Astrocyte of the hippocampus (primary cell): ENCODE results near the gene NAV1.

Experiments used
- DNase-seq: peaks from one replicate; pipeline ENCODE4 v3.0.0; 2011; ENCODE audit warnings: low read depth, low spot score

The NAV1 gene

GRCh38 chr1:201586806-201587205 is 47.9 kb downstream of the NAV1 start:
- DNase-seq, result no peak

- no peak for DNase-seq
These were observed 48.8 kb downstream of the NAV1 start for GRCh38 chr1:201587729-201588128.
